NCI-H1930 (cell line): ENCODE data around the gene CAPN13.

Source experiments
- DNase-seq, 2 experiments: peaks; one replicate each; lab custom pipeline; 2025; lab: John Stamatoyannopoulos, UW

Gene CAPN13

DNA sequence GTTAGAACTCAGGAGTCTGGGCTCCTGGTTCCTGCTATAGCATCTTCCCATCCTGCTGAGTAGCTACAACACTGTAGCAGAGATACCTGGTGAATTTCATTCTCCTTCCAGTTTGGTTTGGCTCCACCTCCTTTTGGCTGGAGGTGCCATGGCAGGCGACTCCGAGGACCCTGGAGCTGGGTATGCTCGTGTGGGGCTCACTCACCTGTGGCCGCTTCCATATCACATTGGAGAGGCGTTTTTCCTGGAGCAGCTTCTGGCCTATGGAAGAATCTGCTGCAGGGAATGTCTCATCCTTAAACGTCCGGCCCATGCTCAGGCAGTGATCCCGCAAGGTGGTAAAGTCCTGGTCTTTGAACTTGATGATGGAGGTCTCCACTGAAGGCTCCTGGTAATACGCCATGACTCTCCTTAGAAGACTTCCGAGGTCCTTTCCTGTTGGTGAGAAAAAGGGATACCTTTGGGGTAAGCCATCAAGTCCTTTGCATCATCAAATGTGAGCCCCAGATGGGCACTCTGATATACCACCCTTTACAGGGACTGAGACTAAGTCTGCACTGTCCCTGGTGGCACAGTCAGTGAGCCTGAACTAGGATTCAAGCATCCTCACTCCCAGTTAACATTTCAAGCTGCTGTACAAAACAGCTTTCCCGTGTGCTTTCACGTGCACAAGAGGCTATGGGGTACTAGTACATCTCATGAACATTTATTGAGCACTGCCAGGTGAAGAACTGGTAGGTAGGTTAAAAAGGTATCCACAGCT, 20.1 kb downstream of the CAPN13 start:
- DNase-seq: no peak

- no peak for DNase-seq
These were observed 22.6 kb downstream of the CAPN13 start for GRCh38 chr2:30784682-30785081.

DNA sequence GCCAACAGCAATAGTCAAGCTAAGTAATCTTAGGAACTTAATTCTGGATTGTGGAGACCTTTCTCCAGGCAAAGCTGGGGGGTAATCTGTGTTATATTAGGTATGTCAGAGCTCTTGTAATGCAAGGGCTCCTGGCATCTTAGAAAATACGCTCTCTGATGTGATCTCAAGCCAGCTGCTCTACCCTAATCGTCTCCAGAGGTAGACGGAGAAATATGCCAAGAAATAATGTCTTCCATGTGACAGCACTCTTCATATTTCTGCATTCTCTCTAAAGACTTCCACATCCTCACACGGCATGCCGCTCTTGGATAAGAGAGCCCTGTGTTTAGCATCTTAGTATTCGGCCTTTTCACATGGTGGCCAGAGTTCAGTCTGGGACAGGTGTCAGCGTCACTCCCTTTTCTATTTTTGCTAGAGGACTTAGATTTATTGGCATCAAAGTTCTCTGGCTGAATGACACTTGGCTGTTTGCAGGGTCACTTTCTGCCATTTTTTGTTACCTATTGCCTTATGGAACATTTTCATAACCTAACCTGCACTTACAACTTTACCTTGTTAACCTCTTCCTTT, 25.2 kb downstream of the CAPN13 start:
- no peak for DNase-seq

GRCh38 chr2:30781451-30781850, 25.8 kb downstream of the CAPN13 start:
- DNase-seq: no peak

- no peak for DNase-seq
These were observed 26.4 kb downstream of the CAPN13 start for GRCh38 chr2:30780776-30781330.

DNA sequence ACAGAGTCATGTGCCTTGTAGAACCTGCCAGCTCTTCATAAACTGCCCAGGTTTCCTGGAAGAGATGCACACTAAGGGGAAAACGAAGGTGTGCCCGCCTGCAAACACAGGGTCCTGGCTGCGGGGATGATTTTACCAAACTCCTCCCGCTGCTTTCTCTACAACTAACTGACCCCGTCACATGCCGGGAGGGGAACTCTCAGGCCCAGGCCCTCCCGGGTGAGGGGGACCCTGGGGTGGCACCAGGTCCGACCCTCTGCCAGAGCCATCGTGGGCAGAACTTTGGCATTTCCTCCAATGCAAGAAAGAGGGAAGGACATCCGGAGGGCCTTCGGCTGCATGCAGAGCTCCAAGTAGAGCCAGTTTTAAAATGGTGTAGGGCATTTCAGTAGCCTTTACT, 28.6 kb downstream of the CAPN13 start:
- DNase-seq: no peak

DNA sequence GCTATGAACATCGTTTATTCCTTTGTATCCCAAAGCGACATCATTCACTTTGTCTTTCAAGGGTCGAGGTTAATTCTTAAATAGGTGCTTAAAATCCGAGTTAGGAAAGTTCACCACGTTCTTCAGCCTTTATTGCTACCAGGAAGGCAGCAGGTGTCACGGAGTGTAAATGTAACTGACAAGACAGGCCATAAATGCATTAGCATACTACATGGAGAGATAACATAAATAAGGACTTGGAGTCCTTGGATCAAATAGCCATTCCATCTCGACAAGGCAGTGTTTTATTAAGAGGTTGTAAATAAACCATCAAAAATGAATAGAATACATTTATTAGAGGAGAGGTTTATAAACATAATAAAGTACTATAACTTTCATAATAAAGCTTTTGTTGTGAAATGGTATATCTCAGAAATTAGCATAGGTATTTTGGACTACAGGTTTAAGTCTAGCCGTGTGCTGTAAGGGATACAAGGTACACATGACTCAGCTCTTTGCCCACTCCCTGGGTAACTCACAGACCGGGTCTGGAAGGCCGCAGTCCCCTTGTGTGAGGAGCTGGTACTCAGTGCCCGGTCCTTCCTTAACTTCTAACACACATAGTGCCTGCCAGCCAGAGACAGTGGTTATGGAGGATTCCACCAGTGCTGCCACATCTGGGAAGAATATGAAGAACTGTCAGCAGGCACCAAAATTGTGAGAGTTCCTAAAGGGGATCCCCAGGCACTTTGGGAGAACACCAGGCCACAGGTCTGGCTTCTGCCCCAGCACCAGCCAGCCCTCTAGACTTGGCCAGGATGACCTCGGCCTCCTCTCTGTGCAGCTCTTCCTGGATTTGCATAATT, 29.4 kb downstream of the CAPN13 start:
- DNase-seq: no peak

DNA sequence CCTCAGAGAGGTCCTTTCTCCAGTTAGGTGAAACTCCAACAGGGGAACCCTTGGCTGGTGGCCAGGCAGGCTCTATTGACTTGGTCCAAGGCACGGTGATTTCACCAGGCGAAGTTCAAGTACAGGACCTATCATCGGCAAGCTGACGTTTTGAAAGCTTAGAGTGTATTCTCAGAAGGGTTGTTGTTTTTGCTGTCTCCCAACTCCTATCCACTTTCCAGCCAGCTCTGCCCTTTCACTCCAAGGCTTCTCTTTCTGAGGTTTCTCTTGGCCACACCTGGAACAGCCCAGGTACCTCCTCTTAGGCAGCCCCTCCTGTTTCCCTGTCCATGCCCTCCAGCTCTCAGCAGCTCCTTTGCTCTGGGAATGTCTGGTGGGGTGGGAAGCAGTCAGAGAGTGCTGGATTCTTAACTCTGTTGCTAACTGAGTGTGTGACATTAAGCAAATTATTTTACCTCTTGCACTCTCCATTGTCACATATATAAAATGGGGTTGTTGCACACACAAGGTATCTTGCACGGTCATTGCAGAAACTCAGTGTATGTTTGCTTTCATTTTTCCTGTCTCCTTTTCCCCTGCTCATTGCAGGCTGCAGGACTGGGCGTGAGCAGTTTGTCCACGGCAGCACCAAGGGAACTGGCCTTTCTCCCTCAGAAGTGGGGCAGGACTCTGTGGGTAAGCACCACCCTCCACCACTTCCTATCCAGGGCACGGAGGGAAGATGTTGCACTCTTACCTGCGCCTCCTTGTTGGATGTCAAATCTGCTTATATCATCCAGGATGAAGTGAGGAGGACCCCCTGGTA, 30.2 kb downstream of the CAPN13 start:
- DNase-seq: no peak

DNA sequence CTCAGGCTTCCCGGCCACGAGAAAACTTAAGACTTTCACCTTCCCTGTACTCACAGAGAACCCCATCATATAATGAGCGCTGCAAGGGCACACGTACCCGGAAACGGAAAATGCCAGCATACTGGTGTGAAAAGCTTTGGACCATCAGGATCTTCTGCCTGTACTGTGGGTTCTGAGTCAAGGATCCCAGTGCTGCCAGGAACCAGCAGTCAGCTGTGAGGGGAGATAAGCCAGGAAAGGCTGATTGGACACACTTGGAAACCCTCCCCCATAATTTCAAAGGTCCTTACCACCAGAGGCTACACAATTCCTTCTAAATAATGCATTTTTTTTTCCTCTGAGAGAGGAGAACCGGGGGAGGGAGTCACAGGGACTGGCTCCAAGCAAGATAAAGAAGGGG, 31.4 kb downstream of the CAPN13 start:
- DNase-seq: no peak

DNA sequence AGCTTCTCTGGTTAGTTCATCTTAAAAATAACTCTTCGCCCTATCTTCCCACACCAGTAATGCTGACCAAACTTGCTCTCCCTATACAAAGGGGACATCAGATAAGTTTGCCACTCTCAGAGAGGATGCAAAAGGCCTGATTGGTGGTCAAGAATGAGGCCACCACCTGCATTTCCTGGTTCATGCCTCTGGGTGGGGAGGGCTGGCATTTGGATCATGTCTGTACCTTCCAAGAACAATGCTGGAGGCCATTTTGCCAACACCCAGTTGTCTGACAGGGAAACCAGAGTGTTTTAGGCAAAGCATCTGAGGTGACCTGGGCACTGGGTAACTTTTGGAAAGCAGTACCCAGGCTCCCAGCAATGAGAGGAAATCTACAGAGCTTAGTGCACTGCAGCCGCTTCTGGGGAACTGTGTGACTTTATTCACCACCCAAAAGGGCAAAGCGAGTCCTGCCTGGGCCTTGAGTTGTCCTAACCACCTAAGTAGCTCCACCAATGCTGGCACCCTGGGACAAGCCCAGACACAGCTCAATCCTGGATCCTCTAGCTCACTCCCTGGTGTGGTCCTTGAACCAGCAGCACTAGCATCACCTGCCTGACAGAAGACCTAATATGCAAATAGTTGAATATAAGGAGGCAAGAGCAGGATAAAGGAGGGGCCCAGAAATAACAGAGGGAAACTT, 35.1 kb downstream of the CAPN13 start:
- no peak for DNase-seq

GRCh38 chr2:30770816-30771576, 36.2 kb downstream of the CAPN13 start:
- no peak for DNase-seq

DNA sequence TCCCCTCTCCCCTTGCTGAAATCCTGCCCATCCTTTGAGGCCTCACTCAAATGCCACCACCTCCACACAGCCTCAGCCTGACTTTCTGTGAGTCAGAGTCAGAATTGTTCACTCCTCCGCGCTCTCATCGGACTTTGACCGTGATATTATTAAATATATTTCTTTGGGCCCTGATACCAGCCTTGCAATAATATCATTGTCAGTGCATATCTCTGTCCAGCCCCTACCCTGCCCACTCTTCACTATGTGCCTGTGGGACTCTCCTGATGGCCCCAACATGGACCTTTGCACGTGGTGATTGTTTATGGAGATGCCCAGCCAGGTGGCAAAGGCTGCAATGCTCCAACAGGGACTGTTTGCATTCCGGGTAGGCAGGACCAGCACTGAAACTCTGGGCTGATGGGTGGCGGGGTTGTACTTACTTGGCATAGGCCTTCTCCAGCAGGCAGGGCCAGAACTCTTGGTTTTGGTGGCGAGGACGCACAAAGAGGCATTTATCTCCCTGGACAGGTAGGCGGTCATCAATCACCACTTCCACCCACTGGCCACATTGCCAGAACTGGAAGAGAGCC, 37.3 kb downstream of the CAPN13 start:
- no peak for DNase-seq

DNA sequence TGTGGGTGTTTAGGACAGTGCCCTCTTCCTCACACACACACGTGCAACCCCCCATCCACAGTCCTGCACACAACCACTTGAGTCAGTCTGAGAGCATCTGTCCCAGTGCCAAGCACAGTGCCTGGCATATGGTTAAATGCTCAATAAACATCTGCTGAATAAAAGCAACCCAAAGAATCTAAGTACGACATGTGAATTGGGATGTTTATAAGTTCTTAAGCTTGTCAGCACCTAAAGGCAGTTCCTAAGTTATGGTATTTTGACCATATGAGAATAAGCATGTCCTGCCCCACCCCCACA, 37.8 kb downstream of the CAPN13 start:
- DNase-seq: no peak

DNA sequence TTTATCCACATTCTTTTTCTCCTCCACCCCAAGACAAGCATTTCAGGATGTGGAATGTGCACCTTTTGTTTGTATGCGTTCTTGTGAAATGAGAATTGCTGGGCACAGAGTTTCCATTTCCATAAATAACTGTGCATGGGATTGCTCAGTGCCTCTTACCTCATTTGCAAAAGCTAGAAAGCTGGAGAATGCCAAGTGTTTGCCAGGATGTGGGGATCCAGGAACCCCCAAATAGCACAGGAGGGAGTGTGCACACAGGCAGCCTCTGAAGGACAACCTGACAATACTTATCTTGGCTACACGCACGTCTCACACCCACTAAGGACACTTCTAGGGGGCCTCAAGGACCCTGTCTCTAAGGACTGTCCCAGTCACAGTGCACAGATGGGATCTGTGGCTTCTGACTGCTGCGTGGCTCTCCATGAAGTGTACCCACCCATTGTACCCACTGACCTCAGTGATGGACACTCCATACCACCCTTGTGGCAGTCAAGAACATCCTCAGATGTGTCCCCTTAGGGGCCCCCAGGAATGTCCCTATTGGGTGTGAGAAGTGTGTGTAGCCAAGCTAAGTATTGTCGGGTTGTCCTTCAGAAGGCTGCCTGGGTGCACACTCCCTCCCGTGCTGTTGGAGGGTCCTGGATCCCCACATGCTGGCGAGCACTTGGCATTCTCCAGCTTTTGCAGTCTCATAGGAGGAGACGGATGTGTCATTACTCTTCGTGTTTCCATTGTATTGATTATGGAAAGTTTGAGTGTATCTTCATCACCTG, 38.4 kb downstream of the CAPN13 start:
- DNase-seq: no peak

DNA sequence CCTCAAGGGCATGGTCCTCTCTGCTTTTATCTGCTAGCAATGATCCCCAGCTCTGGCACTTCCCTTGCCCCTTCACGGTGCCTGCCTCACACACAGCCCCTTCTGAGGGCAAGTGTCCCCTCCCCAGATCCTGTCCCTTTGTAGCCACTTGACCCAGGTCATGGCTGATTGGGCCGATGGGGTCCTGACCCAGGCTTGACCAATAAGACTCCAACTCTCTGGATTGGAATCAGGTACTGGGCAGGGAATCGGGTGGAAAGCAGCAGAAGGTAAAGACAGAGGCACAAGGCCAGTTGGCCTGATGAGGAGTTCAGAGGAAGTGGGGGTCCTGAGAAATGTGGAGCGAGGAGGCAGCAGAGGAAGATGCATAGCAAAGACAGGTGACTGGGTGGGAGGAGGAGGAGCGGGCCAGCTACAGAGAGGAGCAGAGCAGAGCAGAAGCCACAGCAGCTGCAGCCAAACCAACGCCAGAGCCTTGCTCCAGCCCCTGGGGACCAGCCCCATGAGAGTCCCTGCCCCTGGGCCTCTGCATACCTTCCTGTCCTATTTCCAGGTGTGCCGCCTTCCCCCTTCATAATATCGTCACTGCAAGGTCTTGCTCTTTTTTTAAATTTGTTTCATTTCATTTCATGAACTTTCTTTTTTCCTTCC, 39.1 kb downstream of the CAPN13 start:
- DNase-seq: no peak

DNA sequence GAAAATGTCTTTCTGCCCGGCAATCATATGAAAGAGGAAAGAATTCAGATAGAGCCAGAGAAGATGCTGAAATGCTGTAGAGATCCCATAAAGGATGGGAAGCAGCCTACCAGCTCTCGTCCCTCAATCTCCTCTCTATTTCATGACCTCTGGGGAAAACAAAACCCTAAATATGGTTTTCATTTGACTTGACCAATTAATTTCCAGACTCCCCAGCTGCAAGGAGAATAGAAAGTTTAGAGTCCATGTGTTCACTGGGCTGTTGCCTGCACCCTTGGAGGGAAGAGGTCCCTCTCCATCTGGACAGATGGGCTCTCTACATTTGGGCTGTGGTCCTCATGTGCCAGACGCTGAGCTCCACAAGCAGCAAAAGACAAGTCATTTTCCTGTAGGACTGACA, 40.6 kb downstream of the CAPN13 start:
- DNase-seq: no peak

DNA sequence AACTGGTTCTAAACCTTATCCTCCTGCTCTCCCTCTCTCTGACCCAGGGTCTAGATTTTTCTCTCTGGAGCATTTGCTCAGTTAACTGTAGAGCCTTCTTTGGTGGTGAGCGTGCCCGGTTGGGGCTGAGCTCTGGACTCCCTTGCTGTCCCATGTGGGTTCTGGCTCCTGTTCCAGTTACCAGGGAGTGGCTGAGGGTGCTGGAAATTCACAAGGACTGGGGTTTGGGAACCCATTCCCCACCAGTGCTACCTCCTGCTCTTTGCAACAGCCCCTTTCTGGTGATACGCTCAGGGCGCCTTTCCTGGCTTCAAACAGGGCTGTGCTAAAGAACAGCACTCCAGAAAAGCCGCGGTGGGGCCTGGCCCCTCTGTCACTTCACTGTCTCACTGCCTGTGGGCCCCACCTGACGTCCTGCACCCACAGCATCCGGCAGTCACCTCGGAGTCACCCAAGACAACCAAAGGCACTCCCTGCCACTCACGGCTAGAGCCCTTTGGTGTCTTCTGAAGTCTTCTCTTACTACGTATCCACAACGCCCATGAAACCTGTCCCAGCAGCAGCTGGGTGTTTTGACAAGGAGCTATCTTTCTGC, 41.3 kb downstream of the CAPN13 start:
- DNase-seq: no peak

DNA sequence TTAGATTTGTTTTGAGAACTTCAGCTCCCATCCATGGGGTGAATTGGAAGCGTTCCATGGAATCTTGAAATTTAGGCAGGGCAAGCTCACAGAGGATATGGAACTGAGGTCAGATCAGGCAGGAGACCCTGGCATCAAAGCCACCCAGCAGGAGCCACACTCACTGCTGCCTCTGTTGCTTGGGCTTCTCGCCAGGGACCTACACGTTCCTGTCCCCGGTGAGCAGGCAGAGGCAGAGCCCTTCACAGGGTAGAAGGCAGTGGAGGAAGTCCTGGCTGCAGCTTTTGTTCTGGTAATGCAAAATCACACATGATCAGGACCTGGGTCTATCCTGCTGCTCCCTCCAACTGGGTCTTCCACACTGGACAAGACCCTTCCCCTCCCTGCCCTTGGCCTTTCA, 42.1 kb downstream of the CAPN13 start:
- DNase-seq: no peak
